ENCODE results near the gene DAZAP2. TPM values are rescaled to one million over a fixed set of nuclear protein-coding genes. Genes with fewer than 3 reads are reported as not detected.

The DAZAP2 gene
- total and polyA plus RNA-seq, 2 of the 4 experiments (the other 2 are of a cell fraction), result 62.2 to 202 TPM

- TF ChIP-seq MAFK (IDR thresholded peaks at IDR 0.05; ENCODE audit: low read depth, low read length) (no peak), CHD1 (IDR thresholded peaks at IDR 0.05; ENCODE audit: low read depth, low read length) (no peak), CEBPB (IDR thresholded peaks at IDR 0.05; ENCODE audit: low read depth, low read length) (no peak), RCOR1 (IDR thresholded peaks at IDR 0.05; ENCODE audit: insufficient replicate concordance, low read length) (no peak), RAD21 (IDR thresholded peaks at IDR 0.05; ENCODE audit: low read length) (no peak), BHLHE40 (IDR thresholded peaks at IDR 0.05; ENCODE audit: low read depth, low read length) (no peak)
- ATAC-seq (ENCODE audit: low read depth) (no peak), DNase-seq (no peak)
- Histone ChIP-seq H3K4ac (ENCODE audit: low read depth, low read length) (no peak overlapping the region), H3K79me1 (ENCODE audit: low read depth in 1 of 2, low read length in 2 of 2) (peaks cover 30 to 59% of the 10 kb centered on the region in 2 experiments), H3K18ac (ENCODE audit: low read depth, low read length) (no peak overlapping the region), H2AK5ac (ENCODE audit: low read depth, low read length) (no peak overlapping the region), H3K23ac (ENCODE audit: low read depth, low read length) (peak overlapping the region; percentile 40; the same call in 1 of the 2 replicates), H2BK20ac (ENCODE audit: low read depth, low read length) (no peak overlapping the region), H3K56ac (ENCODE audit: extremely low read depth, insufficient read depth, low read length) (no peak overlapping the region), H3K9me3 (ENCODE audit: control insufficient read depth, insufficient read depth, low read length) (no peaks in the 10 kb centered on the region), H3K4me3 (ENCODE audit: insufficient read depth, low read depth, low read length) (no peak overlapping the region), H3K4me1 (ENCODE audit: control insufficient read depth, insufficient read depth, low read length) (0 out of 2 replicates have a peak, but pooled peaks cover 2% of the 10 kb centered on the region), H4K5ac (ENCODE audit: low read depth, low read length) (no peak overlapping the region), H3K27me3 (ENCODE audit: control insufficient read depth, insufficient read depth, low read length) (no peaks in the 10 kb centered on the region), H3K14ac (replicated peaks; ENCODE audit: low read depth, low read length) (no peak overlapping the region), H3K4me2 (ENCODE audit: low read depth, low read length) (no peak overlapping the region), H2BK120ac (ENCODE audit: low read depth, low read length) (no peak overlapping the region), H4K8ac (ENCODE audit: low read depth in 2 of 2, low read length in 2 of 2) (no peak overlapping the region), H3K9me1 (ENCODE audit: insufficient read depth, low read length) (peaks cover 20% of the 10 kb centered on the region), H2BK15ac (ENCODE audit: low read depth, low read length) (no peak overlapping the region), H2AK9ac (replicated peaks; ENCODE audit: low read depth, low read length, poor library complexity) (no peak overlapping the region), H2BK5ac (ENCODE audit: low read depth, low read length, poor library complexity, severe bottlenecking) (no peak overlapping the region), H3K27ac (ENCODE audit: insufficient read depth, low read length) (no peak overlapping the region), H4K91ac (ENCODE audit: insufficient read depth, low read depth, low read length) (no peak overlapping the region), H3K9ac (ENCODE audit: low read depth, low read length) (no peak overlapping the region), H2AFZ (replicated peaks; ENCODE audit: low read length, poor library complexity) (no peak overlapping the region), H4K20me1 (ENCODE audit: insufficient read depth, low read length) (no peaks in the 10 kb centered on the region), H3K36me3 (ENCODE audit: control insufficient read depth, insufficient read depth, low read length) (no peaks in the 10 kb centered on the region)
- POLR2A ChIA-PET (ENCODE audit: unreplicated experiment), result no interaction called here
- no TSS peak for BruUV-seq (replicated peaks)
- dilution Hi-C loops (cut with HindIII; ENCODE audit: low sequenced_read_pairs, unreplicated experiment) (no loop called here), in situ Hi-C loops (cut with MboI; ENCODE audit: low sequenced_read_pairs) (no loop called here), intact Hi-C loops (cut with micrococcal nuclease) (no loop called here)
- CTCF ChIA-PET, result interaction anchor here (0.6 kb wide), 1 partner anchor 1596 kb away, joined by 4 read pairs; no protein-coding TSS in a partner anchor
Observed at GRCh38 chr12:51265024-51265423, 26.4 kb downstream of the DAZAP2 start.
